Right lobe of liver (tissue), 6 donors: ENCODE measurements around the gene AGBL3. TPM values are rescaled to one million over a fixed set of nuclear protein-coding genes. Genes with fewer than 3 reads are reported as not detected.
"Not testable (repeated sequence)": the region's sequence is repeated elsewhere in the genome, so short reads cannot be mapped to it uniquely, and the experiment has no call there.

Experiments used
- ATAC-seq, 4 donors: fragments of 200-7000 bp; cut with Tn5 transposase; one replicate each; pipeline ENCODE4 v1.9.1; 2020; ENCODE audit warnings: mild to moderate bottlenecking in 4 of 4, moderate library complexity in 4 of 4
- DNase-seq, 3 donors: peaks; one replicate each; pipeline ENCODE4 v3.0.0-alpha.2; 2020
- H3K27ac ChIP-seq, 3 donors: fragments of 200-600 bp; one replicate each; pipeline ENCODE4 v1.8.0; 2022
- H3K27me3 ChIP-seq, 2 donors: fragments of 200-600 bp; one replicate each; pipeline ENCODE4 v1.8.0; 2022
- H3K36me3 ChIP-seq, 4 donors: fragments of 200-600 bp; sonication (generic) in 1 of 4; one replicate each; pipeline versions ENCODE4 v1.5.1 to v1.8.0; 2017 to 2022; ENCODE audit warnings: control low read depth in 1 of 4
- H3K4me1 ChIP-seq, 4 donors: fragments of 200-600 bp; sonication (generic) in 1 of 4; one replicate each; pipeline versions ENCODE4 v1.5.1 to v1.8.0; 2017 to 2022; ENCODE audit warnings: control low read depth in 1 of 4
- H3K4me3 ChIP-seq, 3 donors: fragments of 200-600 bp; one replicate each; pipeline ENCODE4 v1.8.0; 2022
- H3K9me3 ChIP-seq, 4 donors: fragments of 200-600 bp; sonication (generic) in 1 of 4; one replicate each; pipeline versions ENCODE4 v1.5.1 to v1.8.0; 2017 to 2022; ENCODE audit warnings: control low read depth in 1 of 4
- POLR2A ChIP-seq: fragments of 450-650 bp; IDR thresholded peaks from one replicate; pipeline ENCODE4 v1.6.1; 2017; ENCODE audit warnings: antibody characterized with exemption, mild to moderate bottlenecking
- WGBS: methylation state at CpG from one replicate; pipeline ENCODE4 v1.1.6; 2018; ENCODE audit warnings: low coverage, low lambda C conversion rate; ENCODE audit not compliant: insufficient coverage; ENCODE audit errors: missing lambda C conversion rate; 5-methylcytosine and 5-hydroxymethylcytosine counted together
- intact Hi-C, 2 donors: fragments of 100-400 bp; cut with DNase I; formaldehyde crosslinking; loops; one replicate each; pipeline versions ENCODE4 v1.11.2 to v1.14.1; 2022
- total RNA-seq, 6 experiments: library from RNA; depleted of rRNA in 2 of 6; stranded (reverse); fragments of >200 nt in 2 of 6; fragmentation: NEBNext Ultra II Directional in 3 of 6; extraction: Animal tissue kit (Norgen Biotek cat#: 25700) in 3 of 6; gene quantifications; one replicate each; pipeline versions ENCODE4 v1.1.0 to v1.2.4, GENCODE V29; 2016 to 2023
- TF ChIP-seq, protein P1 (sequence below), 4 donors: fragments of 200-600 bp in 3 of 4; fragments of 450-650 bp in 1 of 4; IDR thresholded peaks; one replicate each; pipeline versions ENCODE4 v1.5.1 to v1.8.0; 2016 to 2022; ENCODE audit warnings: antibody characterized with exemption in 4 of 4, mild to moderate bottlenecking in 2 of 4
- donor health status: DM: no; HTN: yes; CAD: no.
- donor health status: DM: no; HTN: no; CAD: no.
- donor health status: DM: no; HTN: no; CAD: no.
- donor health status: DM: no; HTN: yes; CAD: no.
- donor health status: DM: no; HTN: yes; CAD: no.

The AGBL3 gene
- total RNA-seq, 6 experiments from 2014 or later: 1.2 to 3.5 (median 2.2) TPM

DNA sequence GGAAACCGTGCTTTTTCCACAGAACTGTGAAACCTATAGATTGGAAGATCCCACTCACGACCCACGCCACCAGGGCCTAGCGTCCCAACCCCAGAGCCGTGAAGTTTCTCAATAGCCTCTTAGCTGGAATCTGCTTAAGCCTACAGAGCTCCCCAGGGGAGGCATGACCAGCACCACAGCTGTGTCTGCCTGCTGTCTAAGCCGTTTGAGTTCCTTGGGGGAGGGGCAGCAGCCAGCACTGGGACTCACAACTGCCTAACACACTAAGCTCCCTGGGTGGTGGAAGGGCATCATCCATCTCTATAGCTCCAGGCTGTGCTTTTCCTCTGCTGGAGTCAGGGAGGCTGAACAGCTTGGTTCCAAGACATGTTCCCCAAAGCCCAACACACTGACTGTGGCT lies 135.6 kb downstream of the AGBL3 start:
- DNase-seq (no peak), ATAC-seq (no peak)
- no peak overlapping the region for H3K4me3 ChIP-seq
- intact Hi-C loops: no loop called here
- TF ChIP-seq POLR2A: no peak
- TF ChIP-seq, protein P1, sequence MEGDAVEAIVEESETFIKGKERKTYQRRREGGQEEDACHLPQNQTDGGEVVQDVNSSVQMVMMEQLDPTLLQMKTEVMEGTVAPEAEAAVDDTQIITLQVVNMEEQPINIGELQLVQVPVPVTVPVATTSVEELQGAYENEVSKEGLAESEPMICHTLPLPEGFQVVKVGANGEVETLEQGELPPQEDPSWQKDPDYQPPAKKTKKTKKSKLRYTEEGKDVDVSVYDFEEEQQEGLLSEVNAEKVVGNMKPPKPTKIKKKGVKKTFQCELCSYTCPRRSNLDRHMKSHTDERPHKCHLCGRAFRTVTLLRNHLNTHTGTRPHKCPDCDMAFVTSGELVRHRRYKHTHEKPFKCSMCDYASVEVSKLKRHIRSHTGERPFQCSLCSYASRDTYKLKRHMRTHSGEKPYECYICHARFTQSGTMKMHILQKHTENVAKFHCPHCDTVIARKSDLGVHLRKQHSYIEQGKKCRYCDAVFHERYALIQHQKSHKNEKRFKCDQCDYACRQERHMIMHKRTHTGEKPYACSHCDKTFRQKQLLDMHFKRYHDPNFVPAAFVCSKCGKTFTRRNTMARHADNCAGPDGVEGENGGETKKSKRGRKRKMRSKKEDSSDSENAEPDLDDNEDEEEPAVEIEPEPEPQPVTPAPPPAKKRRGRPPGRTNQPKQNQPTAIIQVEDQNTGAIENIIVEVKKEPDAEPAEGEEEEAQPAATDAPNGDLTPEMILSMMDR (IDR thresholded peaks at IDR 0.05): no peak
- H3K4me1 ChIP-seq: no peaks in the 10 kb centered on the region
- H3K36me3 ChIP-seq: no peaks in the 10 kb centered on the region
- H3K27me3 ChIP-seq: no peaks in the 10 kb centered on the region
- H3K27ac ChIP-seq: no peak overlapping the region
- no CpG with 5 or more reads among the region's 6 CpGs for whole genome bisulfite sequencing
- H3K9me3 ChIP-seq: no peaks in the 10 kb centered on the region

- H3K4me3 ChIP-seq, H3K27me3 ChIP-seq, DNase-seq, H3K9me3 ChIP-seq, H3K36me3 ChIP-seq, intact Hi-C loops, H3K4me1 ChIP-seq, H3K27ac ChIP-seq, ATAC-seq: not testable (repeated sequence)
- 80% methylated on average over 3 of the region's 3 CpGs for WGBS
Observed at GRCh38 chr7:135124631-135125030, 138.3 kb downstream of the AGBL3 start.

DNA sequence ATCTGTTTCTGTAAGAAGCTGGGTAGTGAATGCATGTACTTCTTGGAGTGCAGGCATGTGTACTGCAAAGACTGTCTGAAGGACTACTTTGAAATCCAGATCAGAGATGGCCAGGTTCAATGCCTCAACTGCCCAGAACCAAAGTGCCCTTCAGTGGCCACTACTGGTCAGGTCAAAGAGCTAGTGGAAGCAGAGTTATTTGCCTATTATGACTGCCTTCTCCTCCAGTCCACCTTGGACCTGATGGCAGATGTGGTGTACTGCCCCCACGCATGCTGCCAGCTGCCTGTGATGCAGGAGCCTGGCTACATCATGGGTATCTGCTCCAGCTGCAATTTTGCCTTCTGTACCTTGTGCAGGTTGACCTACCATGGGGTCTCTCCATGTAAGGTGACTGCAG lies 142.6 kb downstream of the AGBL3 start:
- H3K9me3 ChIP-seq: no peaks in the 10 kb centered on the region
- WGBS: 80% methylated on average over 1 of the region's 1 CpG
- no peaks in the 10 kb centered on the region for H3K36me3 ChIP-seq
- DNase-seq: no peak
- intact Hi-C loops: no loop called here
- H3K4me1 ChIP-seq: no peaks in the 10 kb centered on the region
- H3K27me3 ChIP-seq: no peaks in the 10 kb centered on the region
- ATAC-seq: no peak
- no peak overlapping the region for H3K27ac ChIP-seq
- TF ChIP-seq, protein P1 (IDR thresholded peaks at IDR 0.05): no peak
- no peak for TF ChIP-seq POLR2A
- no peak overlapping the region for H3K4me3 ChIP-seq

DNA sequence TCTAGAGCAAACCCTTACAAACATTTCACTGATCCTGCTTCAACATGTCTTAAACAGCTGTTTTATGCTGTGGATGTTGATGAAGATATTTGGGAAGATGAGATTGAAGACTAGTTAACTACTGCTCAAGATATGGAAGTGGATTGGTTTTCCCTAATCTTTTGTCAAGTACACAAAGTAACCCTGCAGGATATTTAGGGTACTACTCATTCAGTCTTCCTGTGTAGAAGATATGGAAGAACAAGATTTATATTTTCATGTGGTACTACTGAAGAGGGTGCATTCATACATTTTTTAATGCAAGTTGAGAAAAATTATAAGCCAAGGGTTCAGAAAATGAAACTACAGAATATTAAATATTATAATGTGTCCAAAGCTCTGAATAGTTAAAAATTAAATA lies 143.3 kb downstream of the AGBL3 start:
- Histone ChIP-seq H3K9me3 (no peaks in the 10 kb centered on the region), H3K27ac (no peak overlapping the region), H3K4me1 (no peaks in the 10 kb centered on the region), H3K4me3 (no peak overlapping the region), H3K36me3 (no peaks in the 10 kb centered on the region), H3K27me3 (no peaks in the 10 kb centered on the region)
- DNase-seq (no peak), ATAC-seq (no peak)
- intact Hi-C loops: no loop called here
- no peak for TF ChIP-seq POLR2A
- TF ChIP-seq, protein P1 (IDR thresholded peaks at IDR 0.05): no peak

GRCh38 chr7:135143885-135144668 lies 157.8 kb downstream of the AGBL3 start:
- Histone ChIP-seq H3K27ac (peak overlapping the region in 1 of 3 donors; percentile 6), H3K4me1 (peaks cover 0 to 18% (median 2%) of the 10 kb centered on the region in 4 donors), H3K36me3 (no peaks in the 10 kb centered on the region), H3K9me3 (no peaks in the 10 kb centered on the region), H3K4me3 (no peak overlapping the region), H3K27me3 (no peaks in the 10 kb centered on the region)
- DNase-seq (no peak), ATAC-seq (peak; percentile 2 to 55 (median 10))
- intact Hi-C loops: no loop called here
- 88% methylated on average over 1 of the region's 3 CpGs for WGBS
- TF ChIP-seq, protein P1 (IDR thresholded peaks at IDR 0.05): no peak
- TF ChIP-seq POLR2A: no peak
